ENCODE results near the gene CDH2.
"Not testable (repeated sequence)": the region's sequence is repeated elsewhere in the genome, so short reads cannot be mapped to it uniquely, and the experiment has no call there.

Gene CDH2

DNA sequence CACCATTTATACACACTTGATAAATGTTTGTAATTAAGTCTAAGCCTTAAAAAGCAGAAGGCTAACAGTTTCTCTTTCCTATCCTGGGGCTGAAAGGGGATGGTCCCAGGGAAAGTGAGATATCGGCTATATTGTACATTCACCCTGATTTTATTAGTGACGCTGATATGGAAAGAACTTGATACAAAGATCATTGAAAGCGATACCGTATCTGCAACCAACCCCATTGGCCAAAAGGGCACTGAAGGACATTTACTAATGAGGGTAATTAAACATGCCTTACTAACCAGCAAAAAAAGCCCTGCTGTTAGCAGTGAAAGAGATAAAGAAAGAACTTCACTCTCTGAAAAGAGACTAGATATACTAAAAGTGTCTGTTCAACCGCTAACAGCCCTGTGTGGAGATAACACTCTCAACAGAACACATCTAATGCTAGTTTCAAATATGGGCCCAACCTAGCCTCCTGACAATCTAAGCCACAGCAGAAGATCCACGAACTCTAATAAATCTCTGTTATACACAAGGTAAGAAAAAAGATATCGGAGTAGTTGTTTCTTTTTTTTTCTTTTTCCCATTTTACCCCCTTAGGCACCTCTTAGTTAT, 200.0 kb downstream of the CDH2 start:
- no peak for DNase-seq

DNA sequence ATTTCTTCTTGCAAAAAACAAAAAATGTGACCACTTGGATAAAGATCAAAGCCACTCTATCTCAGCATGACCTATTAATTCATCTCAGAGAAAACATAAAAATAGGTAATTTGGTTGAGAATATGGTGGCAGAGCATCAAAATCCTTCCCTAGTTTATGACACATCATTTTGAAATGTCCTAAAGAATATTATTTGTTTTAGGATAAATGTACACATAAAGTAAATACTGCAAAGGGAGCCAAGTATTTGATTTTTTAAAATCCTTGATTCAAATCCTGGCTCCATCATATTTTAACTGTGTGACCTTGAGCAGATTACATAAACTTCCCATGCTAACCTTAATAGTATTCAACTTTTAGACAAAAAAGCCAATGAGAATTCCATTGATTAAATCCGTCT, 206.6 kb downstream of the CDH2 start:
- DNase-seq: no peak

DNA sequence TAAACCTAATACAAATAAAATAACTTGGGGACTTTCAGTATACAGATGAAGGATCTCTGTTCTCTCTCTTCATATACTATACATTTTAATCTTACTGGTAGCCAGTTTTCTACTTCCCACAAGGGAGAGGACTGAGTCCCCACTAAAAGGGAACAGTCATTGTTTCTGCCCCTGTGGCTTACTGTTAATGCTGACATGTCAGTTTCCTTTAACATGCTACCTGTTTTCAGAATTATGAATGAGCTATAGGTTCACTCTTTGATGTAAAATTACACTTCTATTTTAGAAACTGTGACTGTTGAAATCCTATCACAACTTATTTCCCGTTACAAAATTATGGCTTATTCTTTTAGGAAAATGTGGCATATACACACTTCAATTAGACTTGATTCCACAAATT, 207.7 kb downstream of the CDH2 start:
- no peak for DNase-seq

DNA sequence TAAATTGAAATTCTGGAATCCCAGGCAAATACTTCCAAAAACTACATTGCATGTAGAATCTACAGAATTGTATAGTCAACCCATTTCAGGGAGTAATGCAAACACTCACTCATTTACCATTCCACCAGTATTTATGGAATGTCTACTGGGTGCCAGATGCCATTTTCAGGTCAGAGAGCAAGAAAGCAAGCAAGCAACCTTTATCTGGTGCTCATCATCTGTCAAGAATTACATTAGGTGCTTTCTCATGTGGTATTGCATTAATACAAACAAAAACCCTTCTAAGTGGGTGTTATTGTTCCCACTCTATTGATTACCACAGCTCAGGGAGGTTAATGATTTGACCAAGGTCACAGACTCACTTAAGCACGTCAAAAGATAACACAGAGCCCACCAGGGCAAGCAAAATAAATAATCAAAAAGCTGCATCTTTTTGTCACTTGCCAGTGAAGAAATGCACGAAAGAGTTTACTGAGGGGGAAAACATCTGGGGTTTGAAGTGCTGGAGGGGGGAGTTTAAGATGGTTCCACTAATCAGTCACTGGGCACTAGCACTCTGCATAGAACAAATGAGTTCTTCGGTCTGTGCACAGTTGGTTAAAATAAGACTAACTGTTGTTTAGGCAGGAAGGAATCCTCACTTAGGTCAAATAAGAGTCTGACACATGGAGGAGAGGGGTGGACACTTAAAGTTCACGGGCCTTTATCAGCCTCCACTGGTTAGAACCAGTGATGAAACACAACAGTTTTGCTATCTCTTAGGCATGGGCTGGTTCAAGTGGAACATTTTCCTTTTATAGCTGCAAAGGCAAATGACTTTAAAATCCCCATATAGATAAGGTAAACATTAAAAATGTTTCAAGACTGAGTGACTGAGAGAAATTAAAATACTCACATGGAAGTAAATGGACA, 208.8 kb downstream of the CDH2 start:
- no peak for DNase-seq

DNA sequence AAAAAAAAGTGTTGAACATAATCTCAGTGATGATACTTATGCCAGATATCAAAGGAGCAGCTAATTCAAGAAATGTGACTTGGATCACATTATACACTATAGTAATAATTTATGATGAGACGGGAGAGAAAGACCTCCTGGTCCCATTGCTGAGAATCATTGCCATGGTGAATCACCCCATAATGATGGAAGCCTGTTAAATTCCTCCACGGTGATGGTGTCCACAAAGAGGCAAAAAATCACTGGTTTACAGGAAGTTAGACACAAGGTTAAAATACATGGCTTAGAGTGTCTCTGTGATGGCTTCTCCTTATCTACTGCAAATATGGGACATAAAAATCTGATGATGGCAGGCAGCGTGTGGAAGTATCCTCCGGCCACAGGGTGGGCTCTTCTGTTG, 210.0 kb downstream of the CDH2 start:
- DNase-seq: no peak

DNA sequence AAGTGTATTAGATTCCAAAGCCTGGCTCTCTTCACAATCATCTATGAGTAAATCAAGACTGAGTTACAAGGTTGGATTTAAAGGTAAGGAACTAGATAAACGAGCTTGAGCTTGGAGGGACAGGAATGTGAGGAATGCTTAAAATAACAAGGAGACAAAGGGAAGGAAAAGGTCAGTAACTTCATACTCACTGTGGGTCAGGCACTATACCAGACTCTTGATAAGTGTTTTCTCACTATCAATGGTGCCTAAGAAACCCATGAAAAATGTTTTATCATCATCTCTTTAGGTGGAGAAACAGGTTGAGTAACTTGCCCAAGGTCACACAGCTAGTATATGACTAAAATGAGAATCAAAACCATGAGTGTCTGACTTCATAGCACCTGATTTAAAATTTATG, 212.1 kb downstream of the CDH2 start:
- no peak for DNase-seq

DNA sequence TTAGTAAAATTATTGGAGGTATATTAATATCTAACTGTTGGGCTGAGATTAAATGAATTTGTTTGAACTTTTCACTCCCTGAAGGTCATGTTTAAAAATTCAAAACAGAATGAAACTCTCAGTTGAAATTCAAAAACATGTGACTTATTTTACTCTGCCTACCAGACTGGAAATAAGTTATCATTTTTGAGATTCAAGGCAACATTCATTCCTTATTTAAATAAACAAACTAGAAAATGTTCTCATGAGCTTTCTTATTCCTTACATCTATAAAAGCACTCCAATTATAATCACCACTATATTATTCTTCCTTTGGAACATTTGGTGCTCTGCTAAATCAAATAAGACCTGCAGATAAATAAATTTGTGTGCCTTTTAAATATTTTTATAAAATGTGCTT, 217.8 kb downstream of the CDH2 start:
- DNase-seq: no peak

DNA sequence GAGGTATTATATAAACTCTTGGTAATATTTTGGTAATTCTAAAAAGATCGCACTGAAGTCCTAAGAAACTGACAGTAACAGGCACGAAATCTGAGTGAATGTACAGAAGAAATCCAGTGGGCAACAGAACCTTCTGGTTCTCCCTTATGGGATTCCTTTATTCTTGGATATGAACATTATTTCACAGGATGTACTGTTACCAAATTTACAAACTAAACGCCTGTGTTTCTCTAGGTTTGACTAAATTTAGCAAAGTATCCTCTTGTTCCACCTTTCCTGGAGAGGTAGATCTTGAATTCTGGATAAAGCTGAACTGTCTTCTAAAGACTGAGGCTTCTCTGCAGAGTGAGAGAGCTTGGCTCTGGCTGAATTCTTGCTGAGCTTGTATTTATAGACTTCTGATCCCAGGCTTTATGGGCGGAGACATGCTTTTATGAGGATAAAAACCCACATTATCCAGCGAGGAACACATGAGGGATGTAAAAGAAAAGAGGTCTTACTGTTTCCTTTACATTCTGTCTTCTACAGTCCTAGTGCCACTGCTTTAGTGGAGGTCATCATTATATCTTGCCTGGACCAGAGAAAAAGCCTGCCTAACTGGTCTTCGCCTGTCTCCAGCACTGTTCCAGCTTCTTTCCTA, 220.8 kb downstream of the CDH2 start:
- no peak for DNase-seq

DNA sequence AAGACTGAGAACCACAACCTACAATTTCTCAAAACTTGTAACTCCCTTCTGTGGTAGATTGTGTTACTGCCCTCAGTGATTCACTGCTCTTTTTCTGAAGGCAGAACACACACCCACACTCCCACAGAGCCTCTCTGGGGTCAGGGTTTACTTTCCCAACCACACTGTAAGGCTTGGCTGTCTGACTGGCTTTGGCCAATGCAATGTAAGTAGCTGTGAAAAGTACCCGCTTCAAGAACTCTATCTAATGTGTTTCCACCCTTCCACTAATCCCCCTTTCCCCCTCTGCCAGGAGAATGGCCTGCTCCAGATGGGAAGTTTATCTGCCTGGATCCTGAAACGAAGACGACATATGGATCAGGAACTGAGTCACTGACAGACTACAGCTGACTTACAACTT, 222.7 kb downstream of the CDH2 start:
- DNase-seq: no peak

DNA sequence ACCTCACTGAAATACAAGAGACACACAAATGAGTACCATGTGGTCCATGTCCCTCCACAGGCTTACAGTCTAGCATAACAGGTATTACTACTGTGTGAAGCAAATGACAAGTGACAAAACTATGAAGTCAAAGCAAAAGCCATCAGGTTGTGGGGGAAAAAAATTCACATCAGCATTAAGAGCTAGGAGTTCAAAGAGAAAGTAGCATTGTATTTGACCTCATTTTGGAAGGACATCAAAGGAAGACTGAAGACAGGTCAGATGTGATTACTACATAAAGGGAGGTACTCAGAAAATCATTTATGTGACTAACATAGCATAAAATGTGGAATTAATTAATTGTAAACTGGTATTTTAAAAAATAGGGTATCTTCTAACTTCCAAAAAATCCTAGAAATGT, 224.2 kb downstream of the CDH2 start:
- no peak for DNase-seq

DNA sequence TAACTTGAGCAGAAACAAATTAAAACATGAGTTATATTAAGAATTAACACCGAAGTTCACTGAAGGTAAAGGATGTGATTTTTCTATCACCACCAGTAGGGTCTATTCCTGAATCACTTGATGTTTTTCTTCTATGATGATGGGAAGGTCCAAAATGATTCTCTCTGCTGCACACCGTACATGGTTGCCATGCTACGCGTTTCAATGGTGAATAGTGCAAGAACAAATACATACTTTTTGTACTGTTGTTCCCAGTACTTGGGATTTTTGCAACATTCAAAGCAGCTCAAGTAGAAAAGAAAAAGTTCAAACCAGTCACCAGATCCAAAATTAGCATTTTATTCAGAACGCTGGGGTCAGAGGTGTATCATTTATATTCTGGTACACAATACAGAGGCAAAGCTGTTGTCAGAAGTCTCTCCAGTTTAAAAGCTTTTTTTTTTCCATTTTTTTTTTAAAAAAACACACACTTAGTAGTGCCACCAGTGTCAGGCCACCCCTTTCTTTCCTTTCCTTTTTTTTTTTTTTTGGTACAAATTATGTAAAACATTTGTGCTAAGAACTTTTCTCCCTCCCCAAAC, 226.2 kb downstream of the CDH2 start:
- no peak for DNase-seq

DNA sequence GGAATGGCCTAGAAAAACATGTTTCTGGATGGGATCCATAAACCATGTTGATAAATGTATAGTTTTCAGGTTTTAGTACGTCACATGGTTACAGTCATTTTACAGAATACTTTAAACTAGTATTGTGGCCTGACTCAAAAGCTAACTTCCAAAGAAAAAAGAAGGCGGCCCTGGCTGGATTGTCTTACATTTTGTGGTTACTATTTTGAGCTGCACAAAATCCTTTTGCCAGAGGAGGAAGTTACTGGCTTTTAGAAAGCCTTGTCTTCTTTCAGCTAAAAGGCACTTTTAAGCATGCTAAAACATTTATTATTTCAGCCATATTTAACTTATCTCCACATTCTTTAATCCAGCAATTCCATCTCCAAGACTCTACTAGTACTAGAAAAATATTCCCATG, 227.9 kb downstream of the CDH2 start:
- no peak for DNase-seq

DNA sequence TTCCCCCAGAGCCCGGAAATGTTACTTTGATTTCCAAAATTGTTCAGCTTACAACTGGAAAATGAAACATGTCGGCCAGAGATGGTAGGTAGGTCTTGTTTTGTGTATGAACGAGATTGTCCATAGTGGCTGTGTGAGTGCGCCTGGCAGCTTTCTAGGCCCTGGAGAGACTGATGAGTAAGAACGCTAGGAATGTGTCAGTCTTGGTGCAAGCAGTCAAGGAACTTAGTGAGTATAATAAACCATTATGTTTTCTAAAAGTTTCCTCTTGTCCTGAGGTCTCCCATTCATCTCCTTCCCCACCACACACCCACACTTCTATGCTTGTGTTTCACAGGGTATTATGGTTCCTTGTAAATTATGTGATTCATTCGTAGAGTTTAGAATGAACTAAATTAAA, 234.2 kb downstream of the CDH2 start:
- no peak for DNase-seq

DNA sequence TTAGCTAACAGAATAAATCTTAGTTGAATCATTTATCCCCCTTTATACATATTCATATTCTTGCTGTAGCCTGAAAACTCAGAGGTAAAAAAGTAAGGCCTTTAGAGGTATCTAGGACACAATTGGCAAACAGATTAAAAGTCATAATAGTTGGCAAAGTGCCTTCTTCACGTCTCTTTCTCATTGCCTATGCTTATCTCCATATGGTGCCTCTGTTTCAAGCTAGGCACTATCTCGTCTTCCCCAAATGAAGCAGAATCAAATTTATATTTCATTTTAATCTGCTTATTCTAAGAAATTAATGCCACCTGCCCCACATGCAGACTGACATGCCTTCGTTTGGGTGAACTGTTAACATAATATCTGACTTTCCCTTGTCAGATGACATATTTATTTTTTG, 245.4 kb downstream of the CDH2 start:
- no peak for DNase-seq

DNA sequence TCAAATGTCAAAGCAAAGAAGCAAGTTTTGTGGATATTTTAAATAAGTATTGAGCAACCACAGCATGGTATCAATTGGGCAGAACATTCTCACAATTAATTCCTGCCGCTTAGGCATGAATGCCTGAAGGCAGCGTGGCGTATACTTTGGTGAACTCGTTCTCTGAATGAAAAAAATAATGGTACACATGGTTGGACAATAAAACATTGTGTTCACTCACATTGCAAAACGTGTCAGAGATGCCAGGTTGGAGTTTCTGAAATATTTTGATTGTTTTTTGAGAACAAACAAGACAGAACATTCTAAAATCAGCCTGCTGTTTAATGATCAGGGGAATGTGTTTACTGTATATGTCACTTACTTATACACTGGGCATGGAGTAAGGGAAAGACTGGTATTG, 254.2 kb downstream of the CDH2 start:
- no peak for DNase-seq

DNA sequence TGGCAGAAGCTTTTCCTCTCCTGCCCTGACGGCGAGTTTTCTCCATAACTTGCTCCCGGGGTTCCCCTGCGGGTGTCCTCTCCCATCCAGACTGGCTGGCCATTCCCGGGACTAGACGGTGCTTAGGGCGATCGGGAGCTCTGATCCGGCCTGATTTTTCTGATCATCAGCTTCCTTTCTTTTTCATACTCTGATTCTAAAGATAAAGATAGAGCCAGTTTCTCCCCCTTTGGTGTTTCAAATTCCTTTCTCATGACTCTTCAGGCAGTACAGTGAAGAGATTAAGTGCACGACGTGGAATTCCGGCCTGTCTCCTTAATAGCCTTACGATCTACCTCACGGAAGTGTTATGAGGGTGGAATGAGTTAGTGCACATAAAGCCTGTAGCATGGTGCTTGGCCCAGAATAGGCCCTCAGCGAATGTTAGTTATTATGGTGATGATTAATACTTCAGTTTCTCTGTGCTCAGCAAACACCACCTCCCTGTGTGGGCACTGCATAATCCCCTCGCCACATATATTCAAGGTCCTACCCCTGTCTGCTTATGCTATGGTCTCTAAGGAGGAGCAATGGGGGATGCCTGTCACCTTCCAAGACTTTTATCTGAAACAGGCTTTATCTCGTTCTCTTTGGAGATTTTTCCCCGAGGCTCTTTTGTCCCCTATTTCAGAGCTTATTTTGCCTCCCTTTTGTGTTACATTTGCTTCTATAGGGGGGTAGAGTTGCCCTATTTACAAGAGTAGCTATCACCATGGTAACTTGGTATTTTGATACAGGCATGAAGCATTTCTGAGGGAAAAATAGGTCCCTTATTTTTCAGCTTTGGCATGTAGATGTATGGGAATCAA, 254.8 kb downstream of the CDH2 start:
- no peak for DNase-seq

DNA sequence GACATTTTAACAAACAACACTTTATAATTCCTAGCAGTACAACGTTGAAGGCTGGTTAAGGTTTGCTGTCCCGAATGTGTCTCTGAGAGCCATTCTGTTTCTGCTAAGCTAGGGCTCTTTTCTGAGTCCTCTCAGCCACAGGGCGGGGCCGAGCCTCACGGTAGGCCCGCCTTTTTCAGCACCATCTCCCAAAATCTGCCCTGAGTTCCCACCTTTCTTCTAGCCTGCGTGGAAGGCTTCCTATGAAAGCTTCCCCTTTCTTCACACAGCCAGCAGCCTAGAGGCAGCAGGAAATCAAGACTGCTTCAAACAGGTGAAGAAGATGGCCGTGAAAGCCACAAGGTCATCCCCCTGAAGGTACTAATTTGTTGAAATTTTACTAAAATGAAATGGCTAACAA, 255.5 kb downstream of the CDH2 start:
- no peak for DNase-seq

DNA sequence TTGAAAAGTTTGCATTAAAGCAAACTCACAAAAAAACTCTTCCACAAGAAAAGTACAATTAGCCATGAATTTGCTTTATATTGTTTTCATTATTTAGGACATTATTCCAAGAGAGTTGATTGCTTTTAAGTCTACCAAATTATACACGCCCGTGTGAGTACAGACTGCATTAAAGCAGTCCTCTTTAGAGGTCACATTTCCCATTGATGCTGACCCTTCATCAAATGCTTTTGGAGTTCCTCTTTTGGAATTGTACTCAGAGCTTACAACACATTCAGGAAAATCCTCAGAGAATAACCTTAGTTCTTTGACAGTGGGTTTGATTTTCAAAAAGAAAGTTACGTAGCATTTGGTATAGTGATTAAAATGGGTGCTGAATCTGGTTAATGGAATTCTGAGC, 256.1 kb downstream of the CDH2 start:
- DNase-seq: no peak

DNA sequence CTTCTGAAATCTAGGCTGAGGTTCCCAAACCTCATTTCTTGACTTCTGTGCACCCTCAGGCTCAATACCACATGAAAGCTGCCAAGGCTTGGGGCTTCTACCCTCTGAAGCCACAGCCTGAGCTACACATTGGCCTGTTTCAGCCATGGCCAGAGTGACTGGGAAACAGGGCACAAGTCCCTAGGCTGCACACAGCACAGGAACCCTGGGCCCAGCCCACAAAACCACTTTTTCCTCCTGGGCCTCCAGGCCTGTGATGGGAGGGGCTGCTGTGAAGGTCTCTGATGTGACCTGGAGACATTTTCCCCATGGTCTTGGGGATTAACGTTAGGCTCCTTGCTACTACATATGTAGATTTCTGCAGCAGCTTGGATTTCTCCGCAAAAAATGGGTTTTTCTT, 270.7 kb downstream of the CDH2 start:
- DNase-seq: not testable (repeated sequence)

DNA sequence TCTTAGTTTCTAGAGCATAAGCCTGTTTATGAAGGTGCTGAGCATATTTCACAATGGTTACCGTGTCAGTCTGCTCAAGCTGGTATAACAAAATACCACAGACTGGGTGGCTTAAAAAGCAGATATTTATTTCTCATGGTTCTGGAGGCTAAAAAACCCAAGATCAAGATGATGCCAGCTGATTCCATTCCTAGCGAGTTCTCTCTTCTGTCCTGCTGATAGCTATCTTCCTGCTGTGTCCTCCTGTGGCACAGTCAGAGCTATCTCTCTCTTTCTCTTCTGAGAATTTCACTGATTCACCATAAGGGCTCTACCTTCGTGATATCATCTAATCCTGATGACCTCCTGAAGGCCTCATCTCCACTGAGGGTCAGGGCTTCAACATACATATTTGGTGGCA, 273.0 kb downstream of the CDH2 start:
- no peak for DNase-seq

DNA sequence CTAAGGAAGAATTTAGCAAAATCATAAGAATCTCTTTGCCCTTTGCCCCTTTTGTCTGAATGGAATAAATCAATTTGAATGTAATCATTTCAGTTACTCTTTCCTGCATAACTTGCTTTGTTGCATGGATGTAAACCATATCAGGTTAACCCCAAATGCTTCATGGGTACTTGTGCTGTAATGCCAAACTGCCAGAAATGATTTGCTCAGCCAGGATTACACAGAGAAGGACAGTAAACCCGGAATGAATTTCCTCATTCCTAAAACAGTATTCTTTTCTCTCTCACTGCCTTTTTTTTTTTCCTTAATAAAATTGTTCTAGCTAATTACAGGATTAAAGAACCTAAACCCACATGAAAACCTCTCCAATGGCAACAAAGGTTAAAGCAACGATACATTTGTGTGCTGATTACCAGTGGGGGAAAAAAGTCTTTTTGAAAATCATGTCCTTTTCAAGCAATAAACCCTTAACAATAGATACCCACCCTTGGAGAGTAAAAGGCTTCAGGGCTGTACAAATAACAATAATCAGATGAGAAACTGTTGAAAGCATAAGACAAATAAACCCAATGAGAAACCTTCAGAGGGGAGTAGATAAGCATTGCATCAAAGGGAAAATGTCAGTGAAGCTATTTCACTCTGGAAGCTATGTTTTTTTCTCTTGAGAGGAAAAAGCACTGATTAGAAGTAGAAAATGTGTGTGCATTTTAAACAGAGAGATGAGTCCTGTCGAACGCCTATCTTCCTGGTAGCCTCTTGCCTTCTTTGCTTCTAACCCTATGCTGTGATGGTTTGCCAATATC, 275.3 kb downstream of the CDH2 start:
- no peak for DNase-seq

All from activated naive CD4-positive, alpha-beta T cell (primary cell).